ENCODE measurements around the gene MPP3. TPM values are rescaled to one million over a fixed set of nuclear protein-coding genes. Genes with fewer than 3 reads are reported as not detected.

MPP3 gene
- total RNA-seq, 1 donor from 2014 or later, result 22.3 TPM

DNA sequence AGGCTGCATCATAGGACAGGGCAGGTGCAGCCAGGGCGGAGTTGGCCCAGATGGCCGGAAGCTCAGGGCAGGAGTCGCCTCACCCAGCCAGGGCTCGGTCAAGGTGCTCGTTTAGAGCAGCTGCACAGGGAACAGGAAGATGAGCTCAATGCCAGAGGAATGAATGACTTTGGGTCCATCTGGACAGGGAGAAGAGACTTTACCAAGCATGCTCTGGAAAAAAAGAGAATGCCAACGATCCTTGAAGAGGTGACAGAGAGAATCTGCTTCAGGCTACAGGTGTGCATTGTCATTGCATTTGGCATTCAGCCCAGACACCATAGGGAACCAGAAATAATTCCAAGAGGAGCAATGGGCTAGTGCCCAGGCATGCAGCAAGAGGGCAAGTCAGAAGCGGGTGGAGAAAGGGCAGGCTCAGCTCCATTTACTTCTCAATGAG is 6.7 kb upstream of the MPP3 start:
- no peak for DNase-seq (ENCODE audit: low spot score)

DNA sequence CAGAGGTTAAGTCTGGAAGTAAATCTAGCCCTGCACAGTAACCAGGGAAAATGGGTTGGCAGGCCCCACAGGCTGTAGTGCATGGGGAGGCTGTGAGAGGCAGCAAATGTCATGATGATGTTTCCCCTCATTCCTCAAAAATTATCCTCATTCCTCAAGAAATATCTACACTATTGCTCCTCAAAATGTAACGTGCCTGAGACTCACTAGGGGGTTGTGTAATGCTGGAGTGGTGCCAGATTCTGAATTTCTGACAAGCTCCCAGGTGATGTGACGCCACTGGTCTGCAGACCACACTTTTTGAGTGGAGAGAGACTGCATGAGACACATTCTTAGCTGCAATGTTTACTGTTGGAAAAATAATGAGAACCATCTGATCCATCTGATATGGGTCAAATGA is 1.2 kb upstream of the MPP3 start:
- no peak for DNase-seq (ENCODE audit: low spot score)

DNA sequence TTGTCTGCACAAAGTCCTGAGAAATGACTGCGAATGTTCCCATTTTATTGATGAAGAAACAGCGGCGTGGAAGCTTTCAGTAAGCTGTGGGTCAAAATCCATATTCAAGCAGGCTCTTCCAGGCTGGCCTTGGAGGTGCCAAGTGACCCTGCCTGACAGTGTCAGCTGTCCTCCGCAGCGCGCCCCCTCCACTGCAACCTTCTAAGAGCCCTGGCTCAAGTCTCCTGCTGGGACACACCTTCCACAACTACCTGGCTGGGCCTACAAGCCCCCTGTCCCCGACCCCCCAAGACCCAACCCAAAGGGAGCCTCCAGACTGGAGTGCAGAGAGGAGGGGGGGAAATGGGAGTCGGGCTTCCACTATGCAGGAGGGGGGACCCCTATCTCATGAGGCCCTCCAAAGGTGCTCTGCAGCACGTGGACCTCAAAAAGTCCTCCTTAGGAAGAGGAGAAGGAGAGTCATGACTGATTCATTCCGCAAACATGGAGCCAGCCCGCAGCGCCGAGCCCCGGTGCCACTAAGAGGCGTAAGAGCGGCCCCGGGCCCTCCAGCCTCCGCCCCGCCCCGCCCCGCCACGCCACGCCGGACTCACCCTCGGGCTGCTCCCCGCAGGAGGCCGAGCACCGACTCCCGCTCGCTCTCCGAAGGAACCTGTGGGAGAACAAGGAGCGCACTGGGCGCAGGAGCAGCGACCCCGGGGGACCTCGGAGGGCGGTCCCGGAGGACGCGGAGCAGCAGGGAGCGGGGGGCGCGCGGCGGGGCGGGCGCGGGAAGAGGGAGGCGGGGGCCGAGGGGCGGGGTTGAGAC is 574 bp downstream of the MPP3 start:
- no peak for DNase-seq (ENCODE audit: low spot score)

DNA sequence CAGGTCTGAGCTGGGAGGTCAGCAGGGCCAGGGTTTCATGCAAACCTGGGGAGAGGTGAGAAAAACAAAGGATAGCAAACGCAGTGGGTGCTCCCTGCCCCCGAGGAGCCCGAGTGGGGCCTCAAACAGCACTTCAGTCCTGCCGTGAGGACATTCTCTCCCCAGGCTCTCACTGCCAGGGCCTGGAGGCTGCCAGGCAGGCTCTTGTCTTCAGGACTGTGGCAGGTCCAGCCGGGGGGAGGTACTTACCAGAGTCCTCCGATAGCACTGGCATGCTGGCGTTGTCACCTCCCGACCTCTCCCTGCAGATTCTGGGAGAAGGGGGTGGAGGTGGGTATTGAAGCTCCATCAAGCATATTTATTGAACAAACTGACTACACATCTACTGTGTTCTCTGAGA is 1.3 kb downstream of the MPP3 start:
- DNase-seq (ENCODE audit: low spot score), result no peak

DNA sequence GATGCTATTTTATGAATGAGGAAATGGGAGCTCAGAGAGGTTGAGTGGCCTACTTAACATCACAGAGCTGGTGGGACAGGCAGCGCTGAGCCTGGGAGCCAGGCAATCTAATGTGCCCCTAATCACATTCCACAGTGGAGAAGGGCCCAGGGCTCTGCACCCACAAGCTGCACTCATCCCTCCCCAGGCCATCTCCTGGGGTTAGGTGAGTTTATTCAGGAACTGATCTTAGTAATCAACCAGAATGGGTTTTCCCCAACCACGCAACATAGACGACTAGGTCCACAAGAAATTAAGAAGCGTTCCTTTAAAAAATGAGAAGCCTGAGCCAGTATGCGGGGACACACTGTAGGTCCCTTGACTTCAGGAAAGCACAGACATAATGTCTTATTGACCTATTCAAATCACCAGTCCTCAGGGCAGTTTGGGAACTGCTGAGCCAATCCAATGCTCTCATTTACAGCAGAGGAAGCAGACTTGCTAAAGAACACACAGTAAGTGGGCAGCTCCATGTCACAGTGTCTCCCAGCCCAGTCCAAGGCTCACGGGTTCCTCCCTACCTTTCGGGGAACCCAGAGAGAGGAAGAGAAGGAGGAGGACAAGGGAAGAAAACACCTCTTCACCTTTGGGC is 2.3 kb downstream of the MPP3 start:
- no peak for DNase-seq (ENCODE audit: low spot score)

DNA sequence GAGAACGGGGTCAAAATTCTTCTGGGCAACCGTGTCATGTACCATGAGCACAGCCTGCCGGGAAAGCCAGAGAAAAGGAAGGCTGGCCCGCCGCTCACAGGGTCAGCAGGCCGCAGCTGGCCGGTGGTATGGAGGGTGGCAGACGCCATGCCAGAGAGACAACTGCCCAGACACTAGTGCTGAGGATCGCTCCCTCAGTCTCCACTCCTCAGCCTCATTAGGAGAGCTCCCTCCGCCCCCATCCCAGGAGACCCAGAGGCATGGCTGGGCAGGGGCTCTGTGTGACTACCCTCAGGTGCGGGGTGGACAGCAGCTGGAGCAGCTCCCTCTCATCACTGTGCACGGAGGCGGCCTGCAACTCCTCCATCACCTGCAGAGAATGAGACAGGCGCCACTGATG is 3.2 kb downstream of the MPP3 start:
- DNase-seq (ENCODE audit: low spot score), result no peak

DNA sequence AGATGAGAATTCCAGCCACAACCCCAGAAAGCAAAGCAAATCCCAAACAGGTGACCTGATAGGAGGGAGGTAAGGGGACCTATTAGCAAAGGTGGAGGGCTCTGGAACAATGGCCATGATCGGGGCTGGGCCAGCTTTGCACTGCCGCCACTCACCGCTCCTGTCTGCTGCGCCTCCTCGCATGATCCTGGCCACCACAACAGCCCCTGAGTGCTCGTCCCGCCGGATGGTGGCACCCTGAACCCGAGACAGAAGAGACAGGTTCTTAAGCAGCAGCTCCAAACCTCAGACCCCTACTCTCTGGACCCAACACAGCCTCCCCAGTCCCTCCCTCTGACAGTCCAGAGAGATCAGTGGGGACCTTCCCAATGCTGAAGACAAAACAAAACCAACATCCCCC is 5.3 kb downstream of the MPP3 start:
- DNase-seq (ENCODE audit: low spot score), result no peak

DNA sequence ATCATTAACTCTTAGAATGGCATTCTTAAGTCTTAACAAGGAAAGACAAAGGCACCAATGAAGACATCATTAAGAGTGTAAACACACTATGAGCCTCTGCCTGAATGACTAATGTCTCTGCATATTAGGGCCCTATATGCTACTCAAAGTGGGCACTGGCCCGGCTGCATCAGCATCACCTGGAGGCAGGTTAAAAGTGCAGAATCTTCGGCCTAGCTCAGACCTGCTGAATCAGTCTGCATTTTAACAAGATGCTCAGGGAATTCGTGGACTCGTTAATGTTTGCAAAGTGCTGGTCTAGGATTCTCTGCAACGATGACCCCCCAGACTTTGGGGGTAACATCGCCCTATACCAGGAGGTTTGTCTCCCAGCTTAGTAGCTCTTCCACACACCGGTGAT is 6.7 kb downstream of the MPP3 start:
- DNase-seq (ENCODE audit: low spot score), result no peak

DNA sequence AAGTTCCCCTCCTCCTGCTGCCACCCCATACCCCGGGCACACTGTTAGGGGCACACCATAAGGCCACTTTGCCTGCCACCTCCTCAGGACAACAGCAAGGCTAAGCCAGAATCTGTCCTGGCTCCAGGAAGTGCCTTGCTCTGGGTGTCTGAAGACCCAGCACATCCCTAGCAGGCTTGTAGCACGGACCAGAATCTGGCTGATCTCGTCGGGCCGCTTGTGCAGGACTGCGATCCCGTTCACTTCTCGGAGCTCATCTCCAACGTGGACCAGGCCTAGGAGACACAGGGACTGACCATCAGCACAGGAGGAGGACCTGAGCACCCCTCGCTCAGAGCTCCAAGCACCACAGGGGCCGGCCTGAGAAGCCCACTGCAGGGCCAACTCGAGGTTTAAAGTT is 7.4 kb downstream of the MPP3 start:
- no peak for DNase-seq (ENCODE audit: low spot score)

DNA sequence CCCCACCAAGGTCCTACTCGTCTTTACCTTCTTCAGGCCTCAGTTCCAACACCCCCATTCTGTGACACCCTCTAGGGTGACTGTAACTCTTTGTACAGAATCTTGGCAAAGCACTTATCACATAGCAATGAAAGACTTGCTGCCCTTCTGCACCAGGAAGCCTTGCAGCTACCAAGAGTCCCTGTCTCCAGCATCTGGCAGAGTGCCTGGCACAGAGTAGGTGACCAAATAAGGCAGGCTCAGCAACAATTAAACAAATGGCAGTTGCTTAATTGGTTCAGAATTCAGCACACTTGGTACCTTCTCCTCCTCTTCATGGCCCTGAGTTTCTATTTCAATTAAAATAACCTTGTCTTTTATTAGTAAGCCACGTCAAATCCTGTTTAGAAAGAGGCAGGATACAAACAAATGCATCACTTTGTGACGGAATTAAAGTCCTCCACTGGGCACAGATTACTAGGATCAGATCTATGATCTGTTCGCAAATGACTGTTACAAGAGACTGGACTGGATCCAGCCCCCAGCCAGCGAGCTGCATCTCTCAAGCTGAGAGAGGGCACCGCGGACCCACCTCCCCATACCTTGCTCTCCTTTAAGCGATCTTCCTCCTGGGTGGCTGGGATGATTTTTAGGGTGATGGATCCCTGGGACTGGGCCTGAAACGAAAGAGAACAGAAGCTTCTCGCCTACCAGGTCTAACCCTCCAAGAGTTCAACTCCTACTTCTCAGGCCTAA is 9.4 kb downstream of the MPP3 start:
- peak; percentile 81 for DNase-seq (ENCODE audit: low spot score)

DNA sequence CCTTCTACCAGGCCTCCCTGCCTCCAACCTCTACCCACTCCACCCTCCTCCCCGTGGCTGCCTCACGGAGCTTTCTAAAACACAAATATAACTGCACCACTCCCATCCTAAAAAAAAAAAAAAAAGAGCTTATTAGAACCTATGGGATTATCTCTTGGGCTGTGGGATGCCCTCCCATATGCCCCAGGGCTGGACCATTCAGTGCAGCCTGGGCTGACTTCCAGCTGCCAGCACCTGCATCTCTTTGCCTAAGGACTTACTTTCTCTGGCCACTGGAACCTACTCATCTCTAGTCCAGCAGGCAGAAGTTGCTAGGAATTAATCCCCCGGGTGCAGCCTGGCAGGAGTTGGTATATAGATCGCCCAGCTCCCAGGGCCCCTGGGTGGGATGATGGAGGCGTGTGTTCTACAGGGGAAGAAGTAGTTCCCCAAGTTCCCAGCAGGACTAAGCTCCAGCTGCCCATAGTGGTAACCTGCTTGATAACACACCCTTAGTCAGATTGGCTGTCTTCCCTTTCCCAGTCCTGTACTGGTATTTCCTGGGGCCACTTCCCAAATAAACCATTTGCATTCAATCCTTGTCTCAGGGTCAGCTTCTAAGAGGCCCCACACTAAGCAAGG is 10.3 kb downstream of the MPP3 start:
- DNase-seq (ENCODE audit: low spot score), result peak; percentile 26

DNA sequence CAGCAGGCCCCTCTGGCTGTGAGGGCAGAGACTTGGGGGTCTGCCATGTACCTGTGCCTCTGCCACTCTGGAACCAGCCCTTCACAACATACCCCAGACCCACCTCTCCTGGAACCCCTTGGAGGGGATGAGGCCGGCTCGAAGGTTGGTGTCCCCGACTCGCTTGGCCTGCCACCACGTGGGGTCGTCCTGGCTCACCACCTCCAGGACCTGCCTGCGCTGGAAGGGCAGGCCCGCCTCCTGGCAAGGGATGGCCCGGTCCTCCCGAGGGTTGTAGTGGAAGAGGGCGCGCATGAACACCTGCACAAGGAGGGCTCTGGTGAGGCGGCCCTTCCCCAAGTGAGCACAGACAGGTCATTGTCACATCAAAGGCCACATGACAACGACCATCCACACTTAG is 12.2 kb downstream of the MPP3 start:
- peak; percentile 88 for DNase-seq (ENCODE audit: low spot score)

DNA sequence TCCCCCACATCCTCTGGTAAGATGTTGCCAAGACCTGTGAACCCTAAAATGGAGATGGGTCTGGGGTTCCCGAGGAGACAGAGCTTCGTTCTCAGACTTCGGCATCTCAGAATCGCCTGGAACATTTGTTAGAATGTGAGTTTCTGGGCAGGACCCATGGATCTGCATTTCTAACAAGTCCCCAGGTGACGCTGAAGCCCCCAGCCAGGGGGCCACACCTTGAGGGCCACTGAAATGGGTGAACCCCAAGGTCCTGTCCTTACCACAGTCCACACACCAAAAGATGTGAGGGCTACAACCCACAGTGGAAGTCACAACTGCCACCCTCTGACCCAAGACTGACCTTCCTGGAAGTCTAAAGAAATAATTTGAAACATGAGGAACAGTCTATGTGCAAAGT is 14.0 kb downstream of the MPP3 start:
- peak; percentile 81 for DNase-seq (ENCODE audit: low spot score)

DNA sequence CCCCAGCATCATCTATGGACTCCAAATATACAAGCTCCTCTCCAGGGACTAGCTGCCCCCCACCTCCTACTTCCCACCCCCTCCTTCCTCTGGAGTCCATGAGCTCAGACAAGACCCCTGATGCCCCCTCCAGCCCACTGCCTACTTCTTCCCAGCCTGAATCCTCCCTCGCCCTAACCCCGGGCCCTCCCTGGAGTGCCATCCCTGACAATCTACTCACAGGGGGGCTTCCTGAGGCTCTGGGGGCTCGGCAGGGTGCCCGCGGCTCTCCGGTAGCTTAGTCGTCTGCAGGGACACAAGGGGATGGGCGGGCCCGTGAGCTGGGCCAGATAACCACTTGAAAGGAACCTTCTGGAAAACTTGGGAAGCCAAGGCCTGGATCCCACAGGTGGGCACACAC is 15.1 kb downstream of the MPP3 start:
- peak; percentile 84 for DNase-seq (ENCODE audit: low spot score)

DNA sequence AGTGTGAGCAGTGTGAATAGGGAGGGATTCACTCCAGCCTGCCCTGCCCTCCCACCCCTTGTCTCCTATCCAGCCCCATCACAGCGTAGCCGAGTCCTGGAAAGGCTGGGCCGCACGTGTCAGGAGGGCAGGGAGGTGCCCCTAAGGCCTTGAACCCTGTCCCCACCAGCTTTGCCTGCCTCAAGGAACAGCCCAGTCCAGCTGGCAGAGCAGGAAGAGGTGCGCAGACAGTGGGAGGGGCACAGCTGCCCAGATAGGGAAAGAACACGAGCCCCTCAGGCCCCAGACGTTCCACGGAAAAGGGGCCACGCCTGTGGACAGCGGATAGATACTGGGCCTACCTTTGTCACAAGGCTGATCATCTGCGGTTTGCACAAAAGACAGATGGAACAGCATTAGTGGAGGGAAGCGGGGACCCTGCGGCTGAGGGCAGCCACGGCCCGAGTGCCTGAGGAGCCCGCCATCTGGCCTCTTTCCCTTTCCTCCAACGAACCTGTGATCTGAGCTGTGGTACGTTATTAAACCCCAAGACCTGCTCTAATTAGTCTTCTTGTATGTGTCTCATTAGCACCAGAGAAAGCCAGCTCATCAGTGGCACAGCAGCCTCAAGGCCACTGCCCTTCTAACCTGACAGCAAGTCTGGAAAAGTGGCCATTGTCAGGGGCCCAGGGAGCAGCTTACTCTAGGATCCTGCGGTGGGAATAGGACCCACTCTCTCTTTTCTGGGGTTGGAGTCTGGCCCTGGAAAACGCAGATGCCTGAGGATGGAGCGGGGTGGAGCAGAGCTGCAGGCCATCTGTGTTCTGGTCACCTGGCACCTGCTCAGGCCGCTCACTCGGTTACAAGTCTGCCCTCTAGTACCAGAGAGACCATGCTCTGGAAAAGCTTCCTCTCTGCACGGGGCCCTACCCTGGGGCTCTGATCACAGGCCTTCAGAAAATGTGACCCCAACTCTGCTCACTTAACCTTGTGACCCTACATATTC is 16.3 kb downstream of the MPP3 start:
- peak; percentile 64 for DNase-seq (ENCODE audit: low spot score)

DNA sequence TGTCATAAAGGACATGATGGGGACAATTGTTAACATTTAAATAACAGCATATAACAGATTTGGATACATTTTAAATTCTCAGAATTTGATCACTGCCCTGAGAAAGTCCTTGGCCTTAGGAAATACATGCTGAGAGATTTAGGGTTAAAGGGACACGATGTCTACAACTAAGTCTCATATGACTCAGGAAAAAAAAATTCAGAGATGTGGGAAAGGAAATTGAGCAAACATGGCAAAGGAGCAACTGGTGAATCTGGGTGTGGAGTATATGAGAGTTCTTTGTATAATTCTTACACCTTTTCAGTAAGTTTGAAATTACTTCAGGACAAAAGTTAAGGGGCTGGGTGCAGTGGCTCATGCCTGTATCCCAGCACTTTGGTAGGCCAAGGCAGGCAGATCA is 18.2 kb downstream of the MPP3 start:
- no peak for DNase-seq (ENCODE audit: low spot score)

DNA sequence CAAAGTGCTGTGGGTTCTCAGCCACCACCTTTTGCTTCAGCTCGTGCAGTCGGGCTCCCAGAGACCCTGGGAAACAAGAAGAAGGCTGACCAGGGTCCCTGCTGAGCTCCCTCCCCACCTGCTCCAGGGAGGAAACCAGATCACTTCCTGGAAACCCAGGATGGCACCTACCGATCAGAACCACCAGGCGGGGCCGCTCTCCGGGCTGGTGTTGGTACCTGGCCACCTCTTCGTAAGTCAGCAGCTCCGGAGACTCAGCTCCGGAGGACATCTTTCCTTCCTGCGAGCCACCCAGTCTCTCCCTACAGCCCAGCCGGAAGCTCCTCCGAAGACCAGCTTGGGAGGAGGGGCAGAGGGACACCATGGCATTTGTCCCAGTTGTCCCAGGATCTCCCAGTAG is 18.9 kb downstream of the MPP3 start:
- DNase-seq (ENCODE audit: low spot score), result peak; percentile 73

DNA sequence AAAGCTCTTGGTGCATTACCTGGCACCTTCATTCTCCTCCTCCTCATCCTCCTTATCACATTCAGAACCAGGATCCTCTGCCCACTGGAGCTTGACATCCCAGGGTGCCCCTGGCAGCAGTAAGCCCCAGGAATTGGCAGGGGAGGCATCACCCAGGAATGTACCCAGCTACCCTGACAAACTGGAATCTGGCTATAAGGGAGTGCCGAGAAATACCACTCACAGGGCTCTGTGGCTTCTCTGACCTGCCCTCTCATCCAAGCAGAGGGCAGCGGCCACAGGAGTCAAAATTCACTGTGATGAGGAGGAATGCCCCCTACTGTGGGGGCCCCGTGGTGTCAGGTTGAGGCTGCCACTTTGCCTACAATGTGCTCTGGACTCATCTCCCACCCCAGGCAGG is 19.6 kb downstream of the MPP3 start:
- DNase-seq (ENCODE audit: low spot score), result peak; percentile 67

DNA sequence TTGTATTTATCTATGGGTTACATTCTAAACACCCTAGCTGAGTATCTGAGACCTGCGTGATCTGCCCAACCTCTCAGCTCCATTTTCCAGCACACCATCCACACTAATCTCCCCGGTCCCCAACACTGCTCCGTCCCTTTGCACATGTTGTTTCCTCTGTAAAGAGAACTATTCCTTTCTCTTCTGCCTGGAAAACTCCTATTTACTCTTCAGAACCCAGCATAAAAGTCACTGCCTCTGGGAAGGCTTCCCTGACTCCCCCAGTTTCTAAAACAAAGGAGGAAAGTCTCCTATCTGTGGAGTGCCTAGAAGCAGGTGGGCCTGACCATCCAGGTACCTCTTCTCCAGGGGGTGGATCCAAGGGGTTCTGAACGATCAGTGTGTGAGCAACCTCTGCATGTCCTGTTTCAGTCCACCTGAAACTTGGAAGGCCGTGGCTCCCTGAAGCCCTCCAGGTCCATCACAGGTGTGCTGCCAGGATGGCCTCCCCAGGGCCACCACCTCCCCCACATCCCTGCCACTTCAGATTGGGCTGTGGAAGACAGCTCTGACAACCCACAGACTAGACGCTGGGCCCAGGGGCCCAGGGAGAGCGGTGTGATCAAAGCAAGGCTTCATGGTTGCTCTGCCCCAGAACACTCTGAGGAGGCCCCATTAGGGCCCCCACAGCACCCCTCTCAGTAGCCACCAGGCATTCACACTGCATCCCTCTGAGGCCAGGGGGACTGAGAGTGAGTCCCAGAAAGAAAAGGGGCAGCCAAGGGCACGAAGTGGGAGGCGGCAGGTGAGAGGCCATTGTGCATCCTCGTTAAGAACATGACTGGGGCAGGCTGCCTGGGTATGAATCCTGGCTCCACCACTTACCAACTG is 20.3 kb downstream of the MPP3 start:
- peak; percentile 71 for DNase-seq (ENCODE audit: low spot score)

DNA sequence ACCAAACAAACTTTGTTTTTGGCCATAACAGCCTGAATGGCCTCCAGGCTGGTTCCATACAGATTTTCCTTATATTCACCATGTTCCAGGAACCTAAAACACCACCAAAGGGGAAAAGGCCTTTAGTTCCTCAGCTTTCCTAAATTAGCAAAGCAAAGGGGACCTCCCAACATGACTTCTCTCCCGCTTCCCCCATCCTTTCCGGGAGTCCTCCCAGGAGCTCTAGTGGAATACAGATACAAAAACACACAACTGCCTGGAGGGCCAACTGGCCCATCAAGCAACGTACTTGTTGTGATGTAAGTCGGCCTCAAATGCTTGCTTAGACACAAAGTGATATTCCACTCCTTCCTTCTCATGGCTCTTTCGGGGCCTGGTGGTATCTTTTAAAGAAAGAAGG is 22.1 kb downstream of the MPP3 start:
- DNase-seq (ENCODE audit: low spot score), result peak; percentile 37

Data from mesenteric fat pad (tissue), 1 donor.